Measurements from ENCODE around the gene ANKS1B. TPM values are rescaled to one million over a fixed set of nuclear protein-coding genes. Genes with fewer than 3 reads are reported as not detected.

The ANKS1B gene
- total RNA-seq, 1 experiment from 2014 or later, result 0.54 TPM

DNA sequence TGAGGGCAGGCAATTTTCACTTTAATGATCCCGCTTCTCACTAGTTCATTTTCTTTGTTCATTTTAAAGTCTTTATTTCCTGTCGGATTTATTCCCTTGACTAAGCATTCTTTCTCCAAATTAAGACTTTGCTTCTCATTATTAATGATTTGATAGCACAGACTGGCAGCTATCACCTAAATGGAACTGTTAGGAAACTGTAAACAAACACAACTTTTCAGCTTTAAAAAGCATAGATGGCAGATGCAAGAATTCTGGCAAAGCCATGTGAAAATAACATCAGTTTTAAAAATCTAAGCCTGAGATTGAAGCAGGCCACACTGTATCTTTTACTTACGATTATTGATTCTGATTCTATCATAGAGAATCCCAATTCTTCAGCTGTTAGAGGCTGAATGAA is 225.7 kb downstream of the ANKS1B start:
- H3K79me2 ChIP-seq (ENCODE audit: insufficient read depth, low read length), result no peaks in the 10 kb centered on the region
- H3K27ac ChIP-seq (ENCODE audit: low read depth, low read length), result no peak overlapping the region
- TF ChIP-seq FOSL1 (IDR thresholded peaks at IDR 0.05; ENCODE audit: low read depth) (no peak), ATF3 (IDR thresholded peaks at IDR 0.05) (no peak), POLR2A (IDR thresholded peaks at IDR 0.05; ENCODE audit: borderline replicate concordance, extremely low read depth, insufficient read depth, insufficient read length) (no peak), REST (IDR thresholded peaks at IDR 0.05; ENCODE audit: low read depth) (no peak), EZH2 (IDR thresholded peaks at IDR 0.05) (no peak), SP1 (IDR thresholded peaks at IDR 0.05; ENCODE audit: low read depth) (no peak), JUND (IDR thresholded peaks at IDR 0.05) (no peak), POLR2AphosphoS5 (IDR thresholded peaks at IDR 0.05; ENCODE audit: low read depth, low read length) (no peak), EGR1 (IDR thresholded peaks at IDR 0.05; ENCODE audit: low read depth) (no peak), TCF7L2 (IDR thresholded peaks at IDR 0.05; ENCODE audit: borderline replicate concordance, extremely low read depth, insufficient read depth, insufficient read length) (no peak), SIN3A (IDR thresholded peaks at IDR 0.05; ENCODE audit: low read depth) (no peak), ZFX (IDR thresholded peaks at IDR 0.05) (no peak), SRF (IDR thresholded peaks at IDR 0.05; ENCODE audit: low read depth) (no peak)
- TF ChIP-seq, protein P1, sequence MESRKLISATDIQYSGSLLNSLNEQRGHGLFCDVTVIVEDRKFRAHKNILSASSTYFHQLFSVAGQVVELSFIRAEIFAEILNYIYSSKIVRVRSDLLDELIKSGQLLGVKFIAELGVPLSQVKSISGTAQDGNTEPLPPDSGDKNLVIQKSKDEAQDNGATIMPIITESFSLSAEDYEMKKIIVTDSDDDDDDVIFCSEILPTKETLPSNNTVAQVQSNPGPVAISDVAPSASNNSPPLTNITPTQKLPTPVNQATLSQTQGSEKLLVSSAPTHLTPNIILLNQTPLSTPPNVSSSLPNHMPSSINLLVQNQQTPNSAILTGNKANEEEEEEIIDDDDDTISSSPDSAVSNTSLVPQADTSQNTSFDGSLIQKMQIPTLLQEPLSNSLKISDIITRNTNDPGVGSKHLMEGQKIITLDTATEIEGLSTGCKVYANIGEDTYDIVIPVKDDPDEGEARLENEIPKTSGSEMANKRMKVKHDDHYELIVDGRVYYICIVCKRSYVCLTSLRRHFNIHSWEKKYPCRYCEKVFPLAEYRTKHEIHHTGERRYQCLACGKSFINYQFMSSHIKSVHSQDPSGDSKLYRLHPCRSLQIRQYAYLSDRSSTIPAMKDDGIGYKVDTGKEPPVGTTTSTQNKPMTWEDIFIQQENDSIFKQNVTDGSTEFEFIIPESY (IDR thresholded peaks at IDR 0.05; ENCODE audit: extremely low read depth, insufficient replicate concordance, low read length), result no peak
- ChIA-PET POLR2A (no interaction called here), RAD21 (ENCODE audit: low non-redundant PET in 1 of 2, low total read pairs in 2 of 2, uncharacterized antibody in 2 of 2, unreplicated experiment in 2 of 2) (no interaction called here), CTCF (interaction anchor here (1.0 kb wide), 1 partner anchor 9 kb away, joined by 3 read pairs; no protein-coding TSS in a partner anchor)
- H3K9me2 ChIP-seq (ENCODE audit: insufficient read depth), result no peaks in the 10 kb centered on the region
- no peaks in the 10 kb centered on the region for H3K9me3 ChIP-seq (ENCODE audit: control insufficient read depth in 1 of 2, insufficient read depth in 1 of 2, low read depth in 1 of 2, low read length in 2 of 2)
- H3K4me3 ChIP-seq (replicated peaks in 1 of 2; ENCODE audit: low read depth in 1 of 2, low read length in 2 of 2), result no peak overlapping the region
- no peak overlapping the region for H2AFZ ChIP-seq (ENCODE audit: low read depth, low read length, poor library complexity, severe bottlenecking)
- peaks cover 32% of the 10 kb centered on the region for H3K27me3 ChIP-seq (ENCODE audit: insufficient read depth, low read length)
- H4K20me1 ChIP-seq (ENCODE audit: insufficient read depth), result no peaks in the 10 kb centered on the region
- no peak overlapping the region for H3K9ac ChIP-seq (ENCODE audit: low read length)
- intact Hi-C loops (cut with micrococcal nuclease), result no loop called here
- DNase-seq (ENCODE audit: low read depth, low spot score) (no peak), ATAC-seq (no peak)
- no peaks in the 10 kb centered on the region for H3K4me1 ChIP-seq (ENCODE audit: control insufficient read depth in 1 of 2, insufficient read depth in 2 of 2, low read length in 2 of 2)
- no peaks in the 10 kb centered on the region for H3K36me3 ChIP-seq (ENCODE audit: control insufficient read depth in 1 of 2, insufficient read depth in 2 of 2, low read length in 2 of 2)
- no peak overlapping the region for H3K4me2 ChIP-seq (ENCODE audit: low read length)
- no TSS peak for BruUV-seq (replicated peaks)

All from HCT116 (cell line).